WTC11 (cell line): Measurements from ENCODE around the gene IL31.

ENCODE experiments used
- ATF2 ChIP-seq: sonication (generic); formaldehyde crosslinking; IDR thresholded peaks from 2 replicates; pipeline ENCODE4 v1.8.1; 2022; ENCODE audit warnings: low read depth, missing genetic modification reagents, borderline replicate concordance
- CBFB ChIP-seq: sonication (generic); formaldehyde crosslinking; IDR thresholded peaks from 2 replicates; pipeline ENCODE4 v1.8.1; 2022; ENCODE audit warnings: mild to moderate bottlenecking, low read depth, missing genetic modification reagents
- CTCF ChIP-seq: fragments of 200-600 bp; IDR thresholded peaks from 2 replicates; pipeline ENCODE4 v1.8.0; 2022; ENCODE audit warnings: antibody characterized with exemption
- FOXP1 ChIP-seq: sonication (generic); formaldehyde crosslinking; IDR thresholded peaks from 2 replicates; pipeline ENCODE4 v1.8.0; 2022; ENCODE audit warnings: missing genetic modification reagents, mild to moderate bottlenecking, moderate library complexity, borderline replicate concordance
- FOXP4 ChIP-seq: sonication (generic); formaldehyde crosslinking; IDR thresholded peaks from 2 replicates; pipeline ENCODE4 v1.8.0; 2022; ENCODE audit warnings: mild to moderate bottlenecking, missing genetic modification reagents
- GABPB1 ChIP-seq: sonication (generic); formaldehyde crosslinking; IDR thresholded peaks from 2 replicates; pipeline ENCODE4 v1.8.1; 2023; ENCODE audit warnings: mild to moderate bottlenecking, missing genetic modification reagents
- IRF1 ChIP-seq: sonication (generic); formaldehyde crosslinking; IDR thresholded peaks from 2 replicates; pipeline ENCODE4 v1.8.0; 2023; ENCODE audit warnings: missing genetic modification reagents
- NR2C2 ChIP-seq: sonication (generic); formaldehyde crosslinking; IDR thresholded peaks from 2 replicates; pipeline ENCODE4 v1.8.0; 2022; ENCODE audit warnings: mild to moderate bottlenecking, missing genetic modification reagents
- TCF7 ChIP-seq: sonication (generic); formaldehyde crosslinking; IDR thresholded peaks from 2 replicates; pipeline ENCODE4 v1.8.0; 2022; ENCODE audit warnings: mild to moderate bottlenecking, low read depth, missing genetic modification reagents, moderate library complexity
- ZBTB43 ChIP-seq: sonication (generic); formaldehyde crosslinking; IDR thresholded peaks from 2 replicates; pipeline ENCODE4 v1.8.1; 2023; ENCODE audit warnings: mild to moderate bottlenecking, missing genetic modification reagents
- ZNF512 ChIP-seq: sonication (generic); formaldehyde crosslinking; IDR thresholded peaks from 2 replicates; pipeline ENCODE4 v1.8.1; 2022; ENCODE audit warnings: missing genetic modification reagents, borderline replicate concordance

- no peak for TF ChIP-seq ZBTB43
- no peak for TF ChIP-seq FOXP1
- TF ChIP-seq CTCF, result no peak
- no peak for TF ChIP-seq NR2C2 (CRISPR knock-in tag)
- TF ChIP-seq FOXP4 (CRISPR knock-in tag), result no peak
- no peak for TF ChIP-seq CBFB (CRISPR knock-in tag)
- no peak for TF ChIP-seq TCF7 (CRISPR knock-in tag)
- TF ChIP-seq ZNF512, result no peak
- no peak for TF ChIP-seq IRF1 (CRISPR knock-in tag)
- no peak for TF ChIP-seq GABPB1 (CRISPR knock-in tag)
- TF ChIP-seq ATF2, result no peak
Measured at GRCh38 chr12:122207391-122207790, 33.4 kb upstream of the IL31 start.
